ENCODE measurements around the gene CARD11.

CARD11 gene

DNA sequence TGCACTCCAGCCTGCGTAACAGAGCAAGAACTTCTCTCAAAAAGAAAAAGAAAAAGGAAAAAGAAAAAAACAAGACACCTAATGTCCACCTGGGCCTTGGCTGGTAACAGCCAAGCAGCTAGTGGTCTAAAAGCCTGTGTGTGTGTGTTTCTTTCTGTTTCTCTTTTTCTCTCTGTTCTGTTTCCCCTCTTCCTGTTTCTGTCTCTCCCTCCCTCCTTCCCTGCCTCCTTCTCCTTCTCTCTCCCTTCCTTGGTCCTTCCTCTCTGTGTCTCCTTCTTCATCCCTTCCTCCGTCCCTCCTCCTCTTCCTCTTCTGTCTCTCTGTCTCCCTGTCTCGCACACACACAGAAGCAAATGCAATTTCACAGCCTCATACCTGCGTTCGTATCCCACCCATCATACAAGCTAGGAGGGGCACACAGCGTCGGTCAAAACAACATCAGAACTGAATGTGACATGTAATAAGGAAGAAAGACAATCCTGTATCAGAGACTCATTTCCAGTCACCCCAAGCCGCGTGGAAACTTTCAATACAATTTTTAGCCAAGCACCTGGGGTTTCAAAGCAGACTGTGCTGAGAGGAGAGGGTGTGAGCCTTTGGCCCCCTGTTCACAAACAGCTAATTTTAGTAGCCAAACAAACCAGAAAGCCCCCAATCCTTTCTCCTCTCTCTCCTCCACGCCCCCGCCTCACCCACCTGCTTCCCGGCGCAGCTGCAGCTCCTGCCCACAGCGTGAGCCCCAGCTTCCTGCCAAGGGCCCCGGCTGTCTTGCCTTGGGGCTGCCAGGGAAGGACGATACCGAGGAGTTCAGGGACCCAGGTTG, 149.3 kb downstream of the CARD11 start:
- DNase-seq = peak in 2 of 3 experiments; percentile 43 to 65

DNA sequence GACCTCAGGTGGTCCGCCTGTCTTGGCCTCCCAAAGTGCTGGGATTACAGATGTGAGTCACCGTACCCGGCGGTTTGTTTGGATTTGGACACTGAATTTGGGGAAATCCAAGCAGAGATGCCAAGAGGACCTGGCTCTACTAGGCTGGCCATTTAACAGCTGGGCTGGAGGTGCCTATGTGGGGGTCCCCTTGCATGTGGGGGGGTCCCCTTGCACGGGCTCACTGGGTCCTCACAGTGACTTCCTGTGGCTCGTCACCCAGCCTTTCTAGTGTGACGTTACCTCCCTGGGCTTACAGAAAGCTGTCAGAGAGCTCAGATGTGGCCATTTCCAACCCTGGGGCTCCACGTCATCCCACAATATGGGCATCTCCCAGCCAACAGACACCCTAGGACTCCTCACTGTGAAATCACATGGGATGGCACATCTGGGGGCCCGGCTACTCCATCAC, 150.2 kb downstream of the CARD11 start:
- DNase-seq = no peak

DNA sequence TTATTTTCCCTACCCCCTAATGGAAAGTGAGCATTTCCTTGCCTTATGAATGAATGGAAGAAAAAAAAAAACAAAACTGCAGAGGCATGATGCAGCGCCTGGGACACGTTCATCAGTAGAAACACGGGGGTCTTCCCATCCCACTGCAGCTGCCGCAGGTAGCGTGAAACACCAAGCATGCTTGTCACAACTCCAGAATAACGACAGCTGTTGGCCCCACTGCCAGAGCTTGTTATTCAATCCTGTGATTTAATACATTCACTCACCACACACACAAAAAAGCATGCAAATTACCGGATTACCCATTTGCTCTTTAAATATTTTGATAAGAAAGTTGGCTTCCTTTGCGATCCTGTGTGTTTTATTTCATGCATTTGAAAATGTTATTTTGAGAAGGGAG, 151.1 kb downstream of the CARD11 start:
- peak in 1 of 3 experiments; percentile 16 for DNase-seq

DNA sequence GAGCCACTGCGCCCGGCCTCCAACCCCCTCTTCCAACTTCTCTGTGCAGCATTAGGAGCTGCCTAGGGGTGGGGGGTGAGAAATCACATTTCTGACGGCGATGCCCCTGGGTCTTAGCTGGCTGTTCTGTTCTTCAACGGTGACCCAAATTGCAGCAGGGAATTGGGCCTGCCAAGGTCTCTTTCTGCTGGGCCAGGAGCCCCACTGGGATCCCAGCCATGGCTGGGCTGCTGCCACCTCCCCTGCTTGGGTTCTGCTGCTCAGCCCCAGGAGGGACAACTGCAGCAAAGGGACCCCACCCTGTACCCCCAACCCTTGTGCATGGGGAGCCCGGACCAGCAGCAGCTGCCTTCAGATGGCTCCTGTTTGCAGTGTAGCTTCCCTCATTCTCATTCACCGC, 155.9 kb downstream of the CARD11 start:
- DNase-seq = no peak

DNA sequence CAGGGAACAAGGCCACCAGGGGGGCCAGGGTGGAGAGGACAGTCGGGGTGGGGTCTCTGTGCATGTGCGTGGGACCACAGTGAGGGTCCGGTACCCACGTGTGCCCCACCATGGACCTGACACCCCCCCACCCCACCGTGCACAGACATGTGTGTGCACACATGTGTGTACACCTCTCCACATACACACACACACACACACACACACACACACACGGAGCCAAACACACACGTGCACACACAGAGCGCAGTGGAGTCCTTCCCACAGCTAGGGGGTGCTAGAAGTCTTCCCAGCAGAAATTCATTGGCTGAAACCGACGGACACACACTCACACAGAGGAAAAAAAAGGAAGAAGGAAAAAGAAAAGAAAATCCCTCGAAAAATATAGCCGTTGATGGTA, 156.8 kb downstream of the CARD11 start:
- DNase-seq = peak; percentile 40 to 81 (median 79)

DNA sequence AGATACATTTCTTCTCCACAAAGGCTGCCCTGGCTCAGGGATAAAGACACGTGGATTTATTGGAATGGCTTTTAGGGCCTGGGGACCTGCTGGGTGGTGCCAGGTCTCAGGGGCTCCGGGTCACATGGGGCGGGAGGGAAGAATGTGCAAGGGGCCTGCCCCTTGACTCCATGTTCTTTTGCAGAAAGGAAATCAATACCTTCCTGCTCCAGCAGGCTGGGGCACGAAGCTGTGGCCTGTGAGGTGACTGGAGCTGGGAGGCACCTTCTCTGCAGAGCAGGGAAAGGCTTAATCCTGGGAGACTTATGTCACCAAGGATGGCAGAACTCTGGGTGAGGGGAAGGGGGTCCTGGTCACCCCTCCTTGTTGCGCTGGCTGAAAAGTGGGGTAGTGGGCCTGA, 157.3 kb downstream of the CARD11 start:
- DNase-seq = no peak

DNA sequence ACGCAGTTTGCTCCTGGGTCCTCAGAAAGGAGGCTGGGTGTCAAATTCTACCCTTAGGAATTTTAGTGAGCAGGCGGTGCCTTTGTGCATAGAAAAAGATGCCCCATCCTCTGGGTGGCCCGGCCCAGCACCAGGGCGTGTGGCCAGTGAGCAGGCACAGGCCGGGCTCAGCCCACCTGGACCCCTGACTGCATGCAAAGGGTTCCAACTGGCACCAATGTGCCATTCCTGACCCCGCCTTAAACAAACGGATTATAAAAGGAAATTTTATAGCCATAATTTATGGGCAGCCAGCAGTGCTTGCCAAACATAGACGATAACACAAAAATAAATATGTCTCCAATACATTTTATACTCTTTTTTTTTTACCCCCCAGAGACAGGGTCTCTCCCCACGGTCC, 159.5 kb downstream of the CARD11 start:
- DNase-seq = peak in 1 of 3 experiments; percentile 53

DNA sequence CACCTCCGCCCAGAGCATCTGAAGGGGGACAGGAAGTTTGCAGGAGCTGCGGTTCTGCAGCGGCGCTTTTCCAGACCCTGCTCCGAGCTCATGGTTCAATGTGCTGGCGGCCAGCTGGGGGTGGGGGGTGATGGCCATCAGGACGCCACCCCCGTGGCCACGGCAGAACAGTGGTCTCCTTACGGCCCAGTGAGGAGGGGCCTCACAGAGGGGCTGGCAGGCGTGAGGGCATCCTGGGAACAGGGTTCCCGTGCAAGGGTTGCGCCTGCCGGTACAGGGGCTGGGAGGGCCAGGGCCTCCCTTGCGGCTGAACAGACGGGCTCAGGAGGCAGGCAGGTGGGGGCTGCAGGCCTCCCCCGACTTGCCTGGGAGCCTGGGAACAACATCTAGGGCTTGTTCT, 160.6 kb downstream of the CARD11 start:
- no peak for DNase-seq

DNA sequence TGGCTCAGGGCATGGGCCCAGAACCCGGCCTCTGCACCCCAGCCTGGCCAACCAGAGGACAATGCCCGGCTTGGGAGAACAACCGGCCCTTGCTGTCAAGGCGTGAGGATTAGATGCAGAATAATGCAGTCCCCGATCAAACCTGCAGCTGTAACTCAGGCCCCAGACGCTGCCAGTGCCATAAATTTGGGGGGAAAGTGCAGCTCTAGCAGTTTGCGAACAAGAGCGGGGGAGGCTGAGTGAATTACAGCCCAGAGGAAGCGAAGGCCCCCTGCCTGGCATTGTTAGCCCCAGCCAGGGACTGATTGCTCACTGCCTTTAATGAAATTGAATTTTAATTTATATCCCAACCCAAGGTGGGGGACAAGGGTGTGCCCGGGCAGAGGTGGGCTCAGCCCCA, 161.6 kb downstream of the CARD11 start:
- peak in 1 of 3 experiments; percentile 52 for DNase-seq

DNA sequence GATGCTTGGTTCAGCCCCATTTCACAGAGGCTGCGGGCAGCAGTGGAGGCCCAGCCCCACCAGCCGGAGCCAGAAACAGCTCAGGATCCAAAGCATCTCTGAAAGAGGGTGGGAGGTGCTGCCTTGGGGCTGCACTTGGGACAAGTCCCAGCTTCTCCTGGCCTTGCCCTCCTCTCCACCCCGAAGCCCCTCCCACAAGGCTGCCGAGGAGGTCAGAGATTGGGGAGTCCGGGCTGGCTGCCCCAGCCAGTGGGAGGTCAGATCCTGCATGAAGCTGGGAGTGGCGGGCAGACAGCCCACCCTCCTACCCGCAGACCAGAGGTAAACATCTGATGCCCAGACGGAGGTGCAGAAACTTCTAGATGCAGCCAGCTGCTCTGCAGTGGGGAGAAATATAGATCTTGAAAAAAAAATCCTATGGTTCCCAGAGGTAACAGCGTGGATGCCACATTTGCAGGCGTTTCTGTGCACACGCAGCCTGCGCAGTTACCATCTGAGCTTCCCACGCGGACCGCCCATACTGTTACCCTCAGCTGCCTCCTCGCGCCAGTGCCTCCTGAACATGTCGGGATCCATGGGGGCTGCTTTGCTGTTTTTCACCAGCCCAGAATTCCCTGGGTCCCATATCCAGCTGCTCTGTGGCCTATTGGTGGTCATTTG, 162.7 kb downstream of the CARD11 start:
- DNase-seq = no peak

DNA sequence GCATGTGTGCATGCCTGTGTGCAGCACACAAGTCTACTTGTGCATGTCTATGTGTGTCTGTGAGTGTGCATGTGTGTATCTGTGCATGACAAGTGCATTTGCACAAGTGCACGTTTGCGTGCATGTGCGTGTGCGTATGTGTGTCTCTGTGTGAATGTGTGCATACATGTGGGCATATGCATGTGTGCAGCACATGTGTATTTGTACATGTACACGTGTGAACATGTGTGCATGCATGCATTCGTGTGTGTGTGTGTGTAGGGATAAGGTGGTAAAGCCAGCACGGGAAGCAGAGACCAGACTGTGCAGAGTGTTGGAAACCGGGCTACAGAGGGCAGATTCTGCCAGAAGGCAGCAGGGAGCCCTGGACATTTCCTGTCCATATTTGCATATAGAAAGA, 163.6 kb downstream of the CARD11 start:
- no peak for DNase-seq

DNA sequence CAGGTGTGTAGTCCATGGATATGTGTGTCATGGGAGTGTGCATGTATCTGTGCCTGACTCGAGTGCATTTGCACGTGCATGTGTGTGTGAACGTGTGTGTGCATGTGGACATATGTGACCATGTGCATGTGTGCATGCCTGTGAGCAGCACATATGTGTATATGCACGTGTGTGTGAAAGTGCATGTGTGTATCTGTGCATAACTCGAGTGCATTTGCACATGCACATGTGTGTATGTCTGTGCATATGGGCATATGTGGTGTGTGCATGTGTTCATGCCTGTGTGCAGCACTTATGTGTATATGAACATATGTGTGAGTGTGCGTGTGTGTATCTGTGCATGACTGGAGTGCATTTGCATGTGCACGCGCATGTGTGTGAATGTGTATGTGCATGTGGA, 164.3 kb downstream of the CARD11 start:
- no peak for DNase-seq

DNA sequence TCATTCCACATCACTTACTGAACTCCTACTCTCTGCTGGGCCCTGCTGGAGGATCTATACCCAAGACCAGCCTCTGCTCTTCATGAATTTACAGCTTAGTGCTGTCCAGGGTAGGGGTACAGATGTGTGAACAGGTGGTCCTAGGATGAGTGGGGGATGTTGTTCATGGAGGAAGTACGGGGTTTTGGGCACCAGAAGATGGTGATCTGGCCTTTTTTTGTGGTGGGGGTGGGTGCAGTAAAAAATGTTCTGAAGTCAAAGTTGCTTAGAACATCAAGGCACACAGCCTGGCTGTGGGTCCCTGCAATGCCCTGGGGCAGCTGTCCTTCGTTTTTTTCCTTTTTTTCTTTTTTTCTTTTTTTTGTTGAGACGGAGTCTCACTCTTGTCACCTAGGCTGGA, 165.4 kb downstream of the CARD11 start:
- no peak for DNase-seq

DNA sequence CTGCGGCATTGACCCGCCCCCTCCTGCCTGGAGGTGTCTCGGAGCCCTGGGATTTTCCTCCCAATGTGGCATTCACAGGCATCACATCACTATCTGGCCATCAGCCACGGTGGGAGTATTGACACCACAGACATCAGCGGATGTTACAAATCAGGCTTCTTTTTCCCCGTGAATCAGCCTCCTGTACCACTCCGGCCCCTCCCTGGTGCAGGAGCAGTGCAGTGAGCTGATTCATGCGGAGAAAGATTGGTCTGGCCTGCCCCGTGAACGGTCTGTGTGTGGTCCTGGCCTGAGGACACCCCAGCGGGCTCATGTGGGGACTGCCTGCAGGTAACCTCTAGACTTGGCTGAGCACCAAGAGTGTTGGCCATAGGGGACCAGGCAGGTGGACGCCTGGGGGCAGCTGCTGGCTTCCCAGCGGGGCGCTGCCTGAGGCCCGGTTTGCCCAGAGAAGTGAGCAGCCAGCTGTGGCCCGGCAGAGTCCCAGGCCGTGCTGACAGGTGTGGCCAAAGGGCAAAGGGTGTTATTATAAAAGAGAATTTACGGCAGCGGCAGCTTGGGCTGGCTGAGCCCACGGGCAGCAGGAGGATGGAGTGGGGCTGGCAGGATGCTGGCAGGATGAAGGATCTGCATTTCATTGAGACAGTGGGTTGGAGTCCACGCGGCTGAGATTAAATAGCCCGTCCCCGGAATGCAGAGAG, 167.5 kb downstream of the CARD11 start:
- peak in 2 of 3 experiments; percentile 87 to 93 for DNase-seq

DNA sequence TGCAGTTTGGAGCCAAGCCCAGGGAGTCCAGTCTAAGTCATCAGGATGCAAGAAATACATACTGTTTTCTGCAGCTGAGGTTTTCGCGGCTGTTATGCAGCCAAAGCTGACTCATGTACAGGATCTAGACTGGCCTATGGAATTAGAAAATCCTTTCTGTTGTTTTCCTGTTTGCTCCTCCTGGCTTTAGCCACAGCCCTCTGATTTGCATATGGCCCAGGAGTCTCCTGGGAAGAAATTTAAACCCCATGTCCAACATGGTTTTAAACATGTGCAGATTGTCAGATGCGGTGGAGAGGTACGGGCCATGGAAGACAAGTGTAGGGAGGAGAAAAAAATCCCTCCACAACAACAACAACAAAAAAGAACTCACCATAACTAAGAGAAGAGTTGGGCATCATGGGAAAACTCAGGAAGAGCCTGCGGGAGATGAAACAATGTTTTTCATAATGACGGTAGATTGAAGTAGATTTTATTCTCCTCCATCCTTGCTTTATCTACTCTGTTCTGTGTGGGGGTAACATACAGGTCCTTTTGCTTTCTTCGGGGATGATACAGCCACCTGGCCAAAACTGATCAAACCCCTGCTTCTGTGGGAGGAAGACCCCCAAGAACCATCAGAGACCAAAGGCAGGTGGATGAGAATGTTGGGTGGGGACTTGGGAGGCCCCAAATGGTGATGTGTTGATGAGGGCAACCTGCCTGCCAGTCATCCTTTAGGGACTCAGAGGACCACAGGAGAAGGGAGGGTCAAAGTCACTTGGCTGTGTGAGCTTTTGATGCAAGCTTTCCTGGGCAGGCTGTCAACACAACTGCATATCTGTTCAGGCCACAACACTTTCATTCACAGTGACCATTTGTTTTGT, 169.7 kb downstream of the CARD11 start:
- peak in 1 of 3 experiments; percentile 37 for DNase-seq

DNA sequence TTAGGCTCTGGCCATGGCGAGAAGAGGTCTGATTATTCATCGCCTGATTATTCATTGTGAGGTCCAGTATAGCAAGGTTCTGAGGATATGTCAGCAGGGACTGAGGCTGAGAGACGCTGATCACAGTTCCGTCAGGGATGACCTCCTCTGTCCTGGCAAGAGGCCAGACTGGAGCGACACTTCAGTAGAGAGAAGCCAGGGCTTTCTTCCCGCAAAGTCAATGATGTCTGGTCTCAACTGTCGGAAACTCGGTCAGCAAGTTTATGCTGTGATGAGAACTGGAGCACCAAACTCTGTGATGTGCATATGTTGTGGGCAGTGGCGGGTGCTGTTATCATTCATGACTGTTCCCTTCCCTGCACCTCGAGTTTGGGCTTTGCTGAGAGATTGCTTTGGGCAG, 170.5 kb downstream of the CARD11 start:
- peak in 2 of 3 experiments; percentile 26 to 89 for DNase-seq

DNA sequence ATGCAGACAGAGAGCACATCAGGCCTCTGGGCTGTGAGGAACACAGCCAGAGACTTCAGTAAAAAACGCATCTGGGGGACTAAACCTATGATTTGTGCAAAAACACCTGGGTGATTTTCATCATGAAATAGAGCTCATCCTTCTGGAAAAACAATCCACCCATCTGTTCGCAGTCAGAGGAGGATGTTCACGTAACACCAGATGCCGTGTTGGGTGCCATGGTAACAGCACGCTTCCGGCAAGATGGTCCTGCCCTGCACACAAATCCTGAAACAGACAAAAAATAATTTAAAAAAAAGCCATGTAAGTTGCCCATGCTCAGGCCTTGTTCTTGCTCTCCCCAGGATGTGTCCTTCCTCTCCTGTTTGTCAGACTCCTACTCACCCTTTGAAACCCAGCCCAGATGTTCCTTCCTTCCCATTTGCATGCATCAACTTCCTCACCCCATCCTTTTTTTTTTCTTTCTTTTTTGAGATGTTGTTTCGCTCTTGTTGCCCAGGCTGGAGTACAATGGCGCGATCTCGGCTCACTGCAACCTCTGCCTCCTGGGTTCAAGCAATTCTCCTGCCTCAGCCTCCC, 171.3 kb downstream of the CARD11 start:
- peak in 2 of 3 experiments; percentile 32 to 77 for DNase-seq

DNA sequence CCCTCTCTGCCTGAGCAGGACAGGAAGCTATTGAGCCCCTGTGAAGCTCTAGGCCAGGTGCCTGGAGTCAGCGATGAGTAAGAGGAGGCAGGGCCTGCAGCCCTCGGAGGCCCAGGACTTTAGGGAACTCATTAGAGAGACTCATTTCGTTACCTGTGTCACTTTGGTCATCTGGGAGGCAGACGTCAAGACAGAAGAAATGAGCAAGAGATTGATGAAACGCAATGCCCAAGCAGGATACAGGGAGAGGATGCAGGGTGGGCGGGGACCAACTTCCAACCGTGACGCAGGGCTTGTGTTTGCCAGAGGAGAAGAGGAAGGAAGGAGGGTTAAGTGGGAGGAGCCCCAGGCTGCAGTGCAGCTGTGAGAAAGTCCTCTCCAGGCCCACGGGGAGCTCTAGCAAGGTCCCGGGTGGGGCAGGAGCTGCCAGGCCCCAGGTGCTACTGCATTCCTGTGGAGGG, 173.2 kb downstream of the CARD11 start:
- peak; percentile 16 to 56 (median 44) for DNase-seq

DNA sequence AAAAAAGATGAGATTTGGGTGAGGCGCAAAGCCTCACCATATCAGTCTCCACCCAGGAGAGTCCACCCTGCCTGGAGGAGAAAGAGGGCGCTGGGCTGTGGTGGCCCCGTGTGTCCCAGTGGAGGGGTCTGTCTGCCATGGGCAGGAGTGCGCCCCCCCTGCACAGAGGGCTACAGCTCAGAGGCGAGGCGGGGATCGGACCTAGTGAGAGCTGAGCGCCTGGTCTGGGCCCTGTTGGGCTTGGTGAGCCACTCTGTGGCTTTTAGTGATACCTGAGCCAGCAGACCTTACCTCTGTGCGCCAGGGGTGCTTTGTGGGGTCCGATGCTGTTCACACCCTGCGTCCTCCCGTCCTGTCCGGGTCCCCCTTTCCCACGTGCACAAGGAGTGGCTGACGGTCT, 173.7 kb downstream of the CARD11 start:
- DNase-seq = no peak

DNA sequence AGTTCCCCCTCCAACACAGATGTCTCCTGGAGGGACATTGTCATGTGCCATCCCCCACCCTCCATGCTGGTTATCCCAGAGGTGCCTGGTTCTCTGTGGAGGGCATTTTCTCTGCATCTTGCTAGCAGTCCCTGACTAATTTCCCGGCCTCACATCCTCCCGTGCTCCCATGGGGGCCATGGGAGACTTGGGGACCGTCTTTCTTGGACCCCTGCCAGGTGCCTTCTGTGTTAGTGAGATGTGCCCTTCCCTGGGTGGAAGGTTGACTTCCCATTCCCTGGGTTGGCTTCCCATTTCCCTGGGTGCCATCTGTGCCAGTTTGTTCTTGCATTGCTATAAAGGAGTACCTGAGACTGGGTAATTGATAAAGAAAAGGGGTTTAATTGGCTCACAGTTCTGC, 177.1 kb downstream of the CARD11 start:
- DNase-seq = no peak

DNA sequence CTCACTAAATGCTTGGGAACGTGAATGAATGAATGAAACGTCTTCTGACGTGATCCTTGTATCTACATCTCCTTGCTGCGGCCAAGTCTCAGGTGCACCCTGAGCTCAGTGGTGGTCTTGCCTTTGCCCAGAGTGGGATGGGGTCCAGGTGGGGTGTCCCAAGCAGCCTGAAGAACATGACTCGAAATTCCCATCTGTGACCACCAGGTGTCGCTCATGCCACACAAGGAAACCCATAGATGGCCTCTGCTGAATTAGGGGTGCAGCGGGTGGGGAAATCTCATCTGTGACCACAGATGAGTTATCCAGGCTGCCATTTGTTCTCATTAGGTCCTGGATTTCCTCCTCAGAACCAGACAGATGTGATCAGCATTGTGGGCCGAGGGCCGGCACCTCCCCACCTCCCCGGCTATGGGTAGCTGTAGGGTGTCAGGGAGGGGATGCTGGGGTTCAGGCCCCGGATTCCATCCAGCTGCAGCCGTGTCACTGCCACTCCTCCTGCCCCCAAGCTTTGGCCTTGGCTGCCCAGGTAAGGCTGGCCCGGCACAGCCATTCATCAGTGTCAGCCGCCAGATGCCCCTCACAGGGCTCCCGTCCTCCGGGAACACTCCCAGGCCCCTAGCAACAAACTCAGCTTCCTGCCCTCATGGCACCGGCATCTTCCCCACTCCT, 178.5 kb downstream of the CARD11 start:
- DNase-seq = peak; percentile 50 to 86 (median 55)

Data from NCI-H1417 (cell line).